GM18520 (cell line): ENCODE results near the gene PPM1B.
"Not testable (repeated sequence)": the region's sequence is repeated elsewhere in the genome, so short reads cannot be mapped to it uniquely, and the experiment has no call there.

Experiments used
- ATAC-seq: cut with Tn5 transposase; IDR thresholded peaks from one replicate; pipeline ENCODE4 v1.9.1; 2021; ENCODE audit not compliant: unreplicated experiment

Gene PPM1B

DNA sequence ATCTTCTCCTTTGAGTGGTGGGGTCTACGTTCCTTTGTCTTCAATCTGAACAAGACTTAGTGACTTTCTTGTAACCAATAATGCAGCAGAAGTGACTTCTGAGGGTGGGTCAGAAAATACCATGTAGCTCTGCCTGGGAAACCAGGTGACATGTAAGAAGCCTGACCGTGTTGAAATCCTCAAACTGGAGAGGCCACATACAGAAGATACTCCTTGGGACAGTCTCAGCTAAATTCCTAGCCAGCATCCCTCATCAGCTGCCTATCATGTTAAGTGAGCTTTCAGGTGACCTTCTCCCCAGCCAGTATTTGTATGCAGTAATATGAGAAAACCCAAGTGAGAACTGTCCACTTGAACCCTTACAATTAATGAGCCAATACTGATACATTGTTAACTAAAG, 27.0 kb downstream of the PPM1B start:
- no peak for ATAC-seq

GRCh38 chr2:44197816-44198215, 29.1 kb downstream of the PPM1B start:
- no peak for ATAC-seq

DNA sequence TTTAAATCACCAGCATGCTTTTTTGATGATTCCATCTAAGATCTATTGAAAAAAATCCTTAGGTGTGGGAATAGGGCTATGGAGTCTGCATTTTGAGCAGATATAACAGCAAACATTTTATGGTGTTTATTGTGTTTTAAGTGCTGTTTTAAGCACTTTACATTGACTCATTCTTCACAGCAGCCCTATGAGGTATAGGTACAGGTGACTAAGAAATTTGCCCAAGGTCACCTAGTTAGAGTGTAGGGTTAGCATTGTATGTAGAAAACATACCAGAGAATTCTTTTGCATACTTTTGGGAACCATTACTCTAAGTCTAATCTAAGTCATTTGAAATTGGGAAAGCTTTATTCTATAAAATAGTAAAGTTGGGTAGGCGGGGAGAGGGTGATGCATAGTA, 31.3 kb downstream of the PPM1B start:
- ATAC-seq, result no peak

DNA sequence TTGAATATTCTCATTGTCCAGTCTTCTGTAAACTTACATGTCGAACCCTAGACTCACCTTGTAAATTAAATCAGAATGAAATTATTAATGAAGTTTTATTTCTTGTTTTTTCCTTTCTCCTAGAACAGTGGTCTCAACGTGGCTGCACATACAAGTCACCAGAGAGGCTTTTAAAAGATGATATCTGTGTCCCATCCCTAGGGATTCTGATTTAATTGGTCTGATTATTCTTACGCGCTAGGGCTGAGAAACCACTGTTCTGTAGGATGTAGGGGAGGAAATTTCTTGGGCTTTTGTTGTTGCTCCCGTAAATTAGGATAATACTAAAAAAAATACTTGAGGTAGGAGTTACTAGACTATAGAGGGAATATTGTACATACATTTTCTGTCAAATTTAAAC, 32.1 kb downstream of the PPM1B start:
- ATAC-seq, result no peak

- no peak for ATAC-seq
Observed at GRCh38 chr2:44201648-44202165, 33.0 kb downstream of the PPM1B start.

DNA sequence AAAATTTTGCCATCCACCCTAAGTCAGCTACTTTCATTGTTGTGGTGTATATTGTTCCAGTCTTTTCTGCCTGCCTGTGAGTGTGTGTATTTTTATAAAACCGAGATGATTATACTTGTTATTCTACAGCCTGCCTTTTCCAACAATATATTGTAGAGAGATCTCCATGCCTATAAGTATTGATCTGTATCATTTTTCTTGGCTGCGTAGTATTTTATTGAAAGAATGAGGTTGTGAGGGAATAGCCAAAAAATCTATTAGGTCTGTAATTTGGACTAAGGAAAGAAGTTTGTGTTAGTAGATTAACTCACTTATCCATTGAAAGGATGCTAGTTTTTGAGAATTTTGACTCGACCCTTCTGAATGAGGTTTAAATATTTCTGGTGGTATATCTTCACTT, 34.9 kb downstream of the PPM1B start:
- ATAC-seq, result no peak

DNA sequence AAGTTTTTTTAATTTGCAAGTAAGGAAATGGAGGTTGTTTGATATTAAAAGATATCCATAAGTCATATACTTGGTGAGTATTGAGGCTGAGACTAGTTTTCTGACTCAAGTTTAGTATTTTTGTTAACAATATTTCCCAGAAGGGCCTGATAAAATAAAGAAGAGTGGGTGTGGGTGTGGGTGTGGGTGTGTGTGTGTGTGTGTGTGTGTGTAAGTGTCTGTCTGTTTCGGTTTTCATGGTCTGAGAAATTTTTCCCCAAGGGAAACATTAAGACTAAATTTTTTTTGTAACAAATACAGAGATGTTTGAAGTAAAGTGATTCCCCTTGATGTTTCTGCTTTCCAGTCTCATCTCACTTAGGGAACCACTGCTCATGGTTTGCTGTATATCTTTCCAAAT, 36.5 kb downstream of the PPM1B start:
- ATAC-seq, result no peak

DNA sequence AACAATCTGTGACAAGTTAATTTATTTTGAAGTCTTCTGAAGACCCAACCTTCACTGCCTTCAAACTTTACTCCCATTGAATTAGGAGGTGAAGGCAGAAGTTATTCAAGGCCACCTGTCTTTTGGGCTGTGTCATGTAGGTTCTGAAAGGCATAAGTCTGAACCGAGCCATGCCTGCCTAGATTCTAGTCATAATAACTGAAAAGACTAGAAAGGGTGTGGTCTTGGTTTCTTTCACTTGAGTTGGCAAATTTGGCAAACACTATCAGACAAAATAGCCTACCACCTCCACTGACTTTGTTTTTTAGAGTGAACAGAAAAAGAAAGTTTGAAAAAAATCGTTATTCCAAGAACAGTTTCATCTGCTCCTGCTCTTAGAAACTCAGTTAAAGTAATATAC, 38.4 kb downstream of the PPM1B start:
- no peak for ATAC-seq

DNA sequence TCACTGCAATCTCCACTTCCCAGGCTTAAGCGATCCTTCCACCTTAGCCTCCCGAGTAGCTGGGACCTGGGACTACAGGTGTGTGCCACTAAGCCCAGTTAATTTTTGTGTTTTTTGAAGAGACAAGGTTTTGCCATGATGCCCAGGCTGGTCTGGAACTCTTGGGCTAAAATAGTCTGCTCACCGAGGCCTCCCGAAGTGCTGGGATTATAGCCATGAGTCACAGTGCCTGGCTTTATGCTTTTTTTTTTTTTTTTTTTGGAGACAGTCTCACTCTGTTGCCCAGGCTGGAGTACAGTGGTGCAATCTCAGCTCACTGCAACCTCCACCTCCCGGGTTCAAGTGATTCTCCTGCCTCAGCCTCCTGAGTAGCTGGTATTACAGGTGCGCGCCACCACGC, 39.0 kb downstream of the PPM1B start:
- not testable (repeated sequence) for ATAC-seq

GRCh38 chr2:44210362-44210761, 41.7 kb downstream of the PPM1B start:
- ATAC-seq, result no peak

DNA sequence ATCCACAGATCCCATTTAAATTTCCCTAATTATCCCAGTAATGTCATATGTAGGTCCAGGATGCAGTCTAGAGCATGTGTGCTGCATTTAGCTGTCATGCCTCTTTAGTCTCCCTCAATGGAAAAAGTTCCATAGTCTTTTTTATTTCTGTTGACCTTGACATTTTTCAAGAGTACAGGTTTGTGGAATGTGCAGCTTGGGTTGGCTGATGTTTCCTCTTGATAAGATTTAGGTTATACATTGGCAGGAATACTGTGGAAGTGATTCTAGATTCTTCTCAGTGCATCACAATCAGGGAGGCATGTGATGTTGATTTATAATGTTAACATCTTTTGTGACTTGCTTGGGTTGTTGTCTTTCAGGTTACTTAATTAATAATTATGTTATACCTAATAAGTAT, 42.5 kb downstream of the PPM1B start:
- no peak for ATAC-seq

- no peak for ATAC-seq
Observed at GRCh38 chr2:44212302-44212701, 43.6 kb downstream of the PPM1B start.

GRCh38 chr2:44215827-44216226, 47.2 kb downstream of the PPM1B start:
- ATAC-seq, result no peak

- ATAC-seq, result no peak
Observed at GRCh38 chr2:44218771-44219170, 50.1 kb downstream of the PPM1B start.

- no peak for ATAC-seq
Observed at GRCh38 chr2:44226753-44227152, 58.1 kb downstream of the PPM1B start.

GRCh38 chr2:44230378-44230777, 61.7 kb downstream of the PPM1B start:
- no peak for ATAC-seq

- ATAC-seq, result no peak
Observed at GRCh38 chr2:44233450-44234128, 64.9 kb downstream of the PPM1B start.

GRCh38 chr2:44237221-44237620, 68.5 kb downstream of the PPM1B start:
- ATAC-seq, result no peak

DNA sequence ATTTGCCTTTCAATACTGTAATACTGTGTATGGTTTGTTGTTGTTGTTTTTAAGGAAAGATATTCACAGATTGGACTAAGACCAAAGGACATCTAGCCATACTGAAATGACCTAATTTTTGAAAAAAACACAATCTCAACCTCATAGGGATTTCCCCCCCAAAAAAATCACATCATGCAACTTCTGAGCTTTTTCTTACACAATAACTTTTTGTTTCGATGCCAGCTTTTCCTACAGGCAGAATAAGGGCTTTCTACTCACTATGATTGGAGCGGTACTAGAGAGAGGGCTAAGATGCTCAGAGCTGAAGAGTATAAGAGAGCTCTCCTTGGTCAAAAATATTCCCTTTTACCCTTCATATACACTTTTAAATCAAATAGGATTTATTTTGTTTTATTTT, 74.2 kb downstream of the PPM1B start:
- no peak for ATAC-seq

- ATAC-seq, result no peak
Observed at GRCh38 chr2:44244135-44244871, 75.6 kb downstream of the PPM1B start.

DNA sequence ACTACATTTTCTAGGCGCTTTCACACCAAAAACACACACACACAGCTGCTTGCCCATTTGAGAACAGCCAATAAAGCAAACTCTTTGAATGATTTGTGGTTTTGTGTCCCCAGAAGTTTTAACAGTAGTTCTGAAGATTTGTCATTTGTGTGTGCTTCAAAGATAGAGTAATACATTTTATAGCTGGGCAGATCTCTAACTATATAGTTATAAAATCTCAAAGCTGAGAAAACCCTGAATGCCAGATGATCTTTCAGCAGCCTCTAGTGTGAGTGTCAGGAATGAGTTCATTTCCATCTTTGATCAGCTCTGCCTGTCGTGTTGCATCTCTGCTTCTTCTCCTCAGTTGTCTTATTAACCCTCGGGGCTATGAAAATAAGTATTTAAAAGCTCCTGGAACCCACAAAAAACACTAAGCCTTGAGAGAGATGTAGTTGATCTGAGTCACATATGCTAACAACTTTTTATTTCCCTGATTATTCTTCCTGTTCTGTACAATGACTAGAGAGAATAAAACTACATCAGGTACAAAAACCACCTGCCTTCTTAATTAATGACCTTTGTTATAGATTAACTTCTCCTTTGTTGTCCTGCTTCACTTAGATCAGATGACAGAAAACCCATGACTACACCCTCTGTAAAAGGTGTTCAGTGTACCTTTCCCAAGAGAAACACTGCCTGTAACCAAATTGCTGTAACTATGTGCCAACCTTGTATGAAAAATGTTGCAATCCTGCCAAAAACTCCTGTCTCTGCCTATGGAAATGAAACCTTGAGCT, 76.6 kb downstream of the PPM1B start:
- ATAC-seq, result no peak

DNA sequence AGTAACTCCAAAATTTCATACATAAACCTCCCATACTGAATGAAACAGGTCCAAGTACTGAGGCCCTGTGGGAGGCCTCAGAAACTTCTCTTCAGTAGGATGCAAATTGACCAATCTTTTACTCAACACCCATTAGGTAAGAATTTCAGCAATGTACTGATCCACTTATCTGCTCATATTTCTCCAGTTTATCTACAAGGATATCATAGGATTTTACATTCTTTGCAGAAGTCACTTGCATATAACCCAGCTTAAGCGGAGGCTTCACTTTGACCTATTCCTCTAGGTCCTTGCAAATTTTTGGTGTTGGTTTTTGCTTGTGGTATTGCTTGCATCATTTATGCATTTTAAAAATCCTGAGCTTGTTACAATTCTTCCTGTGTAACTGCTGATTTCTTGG, 77.8 kb downstream of the PPM1B start:
- no peak for ATAC-seq
